ENCODE measurements around the gene TNFRSF12A.

The TNFRSF12A gene, protein sequence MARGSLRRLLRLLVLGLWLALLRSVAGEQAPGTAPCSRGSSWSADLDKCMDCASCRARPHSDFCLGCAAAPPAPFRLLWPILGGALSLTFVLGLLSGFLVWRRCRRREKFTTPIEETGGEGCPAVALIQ

GRCh38 chr16:3020247-3020603 lies at the start of gene TNFRSF12A:
TNFRSF12A (plus strand) TSS chr16:3020368; CDS start chr16:3020398, 30 bp downstream.
- DNase-seq: peak; percentile 48

DNA sequence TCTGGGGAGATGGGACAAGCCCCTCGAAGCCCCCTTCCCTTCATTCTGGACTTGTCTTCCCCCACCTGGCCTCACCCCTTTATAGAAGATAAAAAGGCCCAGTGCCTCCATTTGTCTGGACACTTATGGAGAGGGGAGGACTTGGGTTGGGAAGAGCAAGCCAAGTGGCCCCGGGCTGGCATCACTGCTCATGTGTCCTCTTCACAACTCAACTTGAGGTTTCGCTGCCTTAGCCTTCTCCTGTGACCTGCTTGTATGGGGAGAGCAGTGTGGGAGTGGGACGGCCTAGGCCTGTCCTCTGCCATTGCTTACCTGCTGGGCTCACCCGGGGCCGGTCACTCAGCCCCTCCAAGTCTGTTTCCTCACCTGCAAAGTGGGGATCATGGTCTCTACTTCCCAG lies 49.6 kb upstream of the TNFRSF12A start:
- DNase-seq: no peak

- DNase-seq: no peak
Measured at GRCh38 chr16:2971134-2971984, 48.8 kb upstream of the TNFRSF12A start.

DNA sequence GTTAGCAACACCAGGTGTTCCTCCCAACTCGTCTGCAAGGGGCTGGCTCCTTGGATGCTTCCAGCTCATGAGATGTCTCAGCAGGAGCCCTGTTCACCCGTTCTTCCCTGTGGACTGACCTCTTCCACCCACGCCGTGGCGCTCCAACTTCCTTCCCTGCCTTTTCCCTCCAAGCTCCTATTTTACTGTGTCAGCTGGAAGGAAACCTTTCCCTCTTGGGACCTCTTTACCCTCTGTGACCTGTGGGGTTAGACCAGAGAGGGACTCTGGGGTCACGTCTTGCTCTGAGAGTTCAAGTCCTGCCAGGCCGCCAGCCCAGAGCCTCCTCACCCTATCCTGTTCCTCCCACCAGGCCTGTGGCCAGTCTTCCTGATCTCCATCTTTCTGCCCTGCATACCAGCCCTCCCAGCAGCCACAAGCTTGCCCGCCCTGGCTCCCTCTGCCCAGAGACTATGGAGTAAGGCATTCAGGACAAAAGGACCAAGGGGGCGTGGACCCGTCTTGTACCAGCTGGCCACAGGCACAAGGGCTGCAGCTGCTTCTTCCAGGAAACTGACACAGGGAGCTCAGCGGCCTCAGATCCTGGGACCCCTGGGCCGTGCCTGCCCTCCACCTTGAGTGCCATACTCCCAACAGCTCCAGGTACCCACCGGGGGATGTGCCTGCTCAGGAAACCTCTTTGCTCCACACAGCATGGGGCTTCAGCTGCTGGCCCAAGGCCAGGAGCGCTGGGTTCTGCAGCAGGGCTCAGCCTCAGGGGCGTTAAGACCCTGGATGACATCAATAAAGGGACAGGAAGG lies 48.0 kb upstream of the TNFRSF12A start:
- DNase-seq: no peak

DNA sequence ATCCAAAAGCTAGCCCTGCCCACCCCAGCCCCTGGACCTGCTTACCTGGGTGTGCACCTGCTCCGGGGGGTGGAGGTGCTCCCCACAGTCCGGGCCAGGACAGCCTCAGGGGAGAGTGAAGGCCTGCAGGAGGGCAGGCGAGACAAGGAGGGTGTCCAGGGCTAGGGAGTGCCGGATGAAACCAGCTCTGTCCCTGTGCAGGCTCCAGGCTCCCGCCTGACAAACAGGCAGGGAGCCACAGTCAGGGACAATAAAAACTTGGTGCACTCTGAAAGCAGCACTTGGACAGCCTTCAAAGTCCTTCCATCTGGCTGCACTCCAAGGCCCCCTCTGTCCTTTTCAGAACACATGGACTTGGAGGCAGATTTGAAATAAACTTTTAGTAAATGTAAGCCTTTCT lies 47.1 kb upstream of the TNFRSF12A start:
- peak; percentile 22 for DNase-seq

- no peak for DNase-seq
Measured at GRCh38 chr16:2973605-2974318, 46.4 kb upstream of the TNFRSF12A start.

DNA sequence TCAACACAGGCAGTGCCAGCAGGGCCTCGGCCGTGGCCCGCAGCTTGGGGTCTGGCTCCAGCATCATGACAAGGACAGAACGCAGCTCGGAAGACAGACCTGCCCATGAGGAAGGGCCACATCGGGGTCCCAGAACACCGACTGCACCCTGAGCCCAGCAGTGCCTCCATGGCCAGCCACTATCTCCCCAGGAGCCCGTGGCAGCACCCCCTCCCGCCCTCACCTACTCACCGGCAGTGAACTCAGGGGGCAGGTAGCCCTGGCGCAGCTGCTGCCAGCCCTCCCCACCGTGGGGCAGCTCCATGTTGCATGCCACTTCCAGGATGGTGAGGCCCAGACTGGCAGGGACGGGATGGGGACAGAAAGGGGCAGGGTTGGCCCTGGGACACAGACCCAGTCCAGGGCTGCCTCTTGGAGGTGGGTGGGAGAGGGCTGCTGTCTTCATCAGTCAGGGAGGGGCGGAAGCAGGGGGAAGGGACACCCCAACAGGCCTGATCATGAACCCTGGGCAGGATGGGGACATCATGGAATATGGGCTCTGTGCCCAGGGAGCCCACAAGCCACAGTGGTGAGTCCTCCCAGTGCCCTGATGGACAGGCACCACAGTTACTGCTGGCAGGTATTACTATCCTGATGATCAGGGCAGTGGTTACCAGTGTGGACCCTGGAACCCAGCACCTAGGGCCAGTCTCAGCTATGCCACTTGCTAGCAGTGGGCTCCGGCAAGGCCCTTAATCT lies 45.7 kb upstream of the TNFRSF12A start:
- no peak for DNase-seq

- no peak for DNase-seq
Measured at GRCh38 chr16:2975161-2975795, 44.9 kb upstream of the TNFRSF12A start.

DNA sequence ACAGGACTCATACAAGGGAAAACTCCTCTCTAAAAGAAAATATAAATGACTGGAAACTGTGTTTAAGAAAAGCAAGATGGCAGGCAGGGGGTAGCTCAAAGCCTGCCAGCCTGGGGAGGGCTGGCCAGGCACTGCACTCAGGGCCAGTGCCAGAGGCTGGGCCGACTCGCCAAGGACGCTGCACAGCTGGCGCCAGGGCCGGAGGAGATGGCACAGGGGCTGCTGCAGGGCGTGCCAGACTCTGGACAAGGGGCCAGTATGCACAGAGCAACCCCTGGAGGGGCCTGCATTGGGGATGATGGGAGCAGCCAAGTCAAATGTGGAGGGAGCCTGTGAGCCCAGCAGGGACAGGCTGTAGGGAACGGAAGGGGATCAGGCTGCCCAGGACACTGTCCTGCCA lies 44.0 kb upstream of the TNFRSF12A start:
- DNase-seq: no peak

DNA sequence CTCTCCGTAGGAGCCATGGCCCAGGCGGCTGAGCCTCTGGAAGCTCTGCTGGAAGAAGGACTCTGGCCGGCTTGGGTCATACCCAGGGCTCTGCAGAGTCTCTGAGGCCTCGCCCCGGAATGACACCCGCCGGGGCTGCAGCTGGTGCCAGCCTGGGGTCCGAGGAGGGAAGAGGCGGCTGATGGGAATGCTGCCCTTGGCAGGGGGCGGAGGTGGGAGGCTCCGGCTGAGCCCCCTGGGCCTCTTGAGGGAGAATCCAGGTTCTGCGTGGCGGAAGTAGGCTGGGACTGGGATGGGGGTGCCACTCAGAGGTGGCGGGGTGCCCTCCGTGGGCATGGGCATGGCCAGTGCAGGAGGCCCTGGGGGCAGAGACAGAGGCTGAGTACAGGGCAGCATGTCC lies 43.5 kb upstream of the TNFRSF12A start:
- no peak for DNase-seq

GRCh38 chr16:2977440-2977839 lies 42.7 kb upstream of the TNFRSF12A start:
- DNase-seq: peak; percentile 32

DNA sequence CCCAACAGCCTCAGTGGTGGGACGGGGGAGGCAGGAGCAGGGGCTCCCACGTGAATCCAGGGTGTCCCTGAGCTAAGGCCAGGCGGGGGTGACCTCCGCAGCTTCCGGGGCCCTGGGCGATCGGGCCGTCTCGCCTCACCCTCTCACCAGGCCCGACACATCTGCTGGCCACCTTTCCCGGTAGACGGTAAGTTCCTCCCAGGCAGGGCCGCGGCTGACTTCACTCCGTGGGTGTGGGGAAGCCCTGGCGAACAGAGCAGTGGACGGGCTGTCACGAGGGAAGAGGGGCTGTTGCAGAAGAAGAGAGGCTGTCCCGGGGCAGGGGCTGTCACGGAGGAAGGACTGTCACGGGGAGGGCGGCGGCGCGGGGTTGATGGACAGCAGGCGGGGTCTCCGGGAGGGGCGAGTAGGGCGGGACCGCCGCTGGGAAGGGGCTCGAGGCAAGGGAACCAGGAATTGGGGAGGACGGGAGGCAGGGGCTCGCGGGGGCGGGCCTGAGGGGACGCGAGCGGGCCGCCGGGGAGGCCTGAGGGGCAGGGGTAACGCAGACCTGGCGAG lies 40.4 kb upstream of the TNFRSF12A start:
- no peak for DNase-seq

- DNase-seq: peak; percentile 51
Measured at GRCh38 chr16:2980227-2981176, 39.7 kb upstream of the TNFRSF12A start, which contains the start of gene PKMYT1. PKMYT1 (minus strand) TSS chr16:2980446; CDS start chr16:2979657, 789 bp downstream.

GRCh38 chr16:2981177-2981898 lies 38.8 kb upstream of the TNFRSF12A start:
- DNase-seq: no peak

GRCh38 chr16:2981899-2982250 lies 38.3 kb upstream of the TNFRSF12A start:
- DNase-seq: no peak

GRCh38 chr16:2982402-2982801 lies 37.8 kb upstream of the TNFRSF12A start:
- DNase-seq: no peak

GRCh38 chr16:2983706-2984136 lies 36.4 kb upstream of the TNFRSF12A start:
- peak; percentile 26 for DNase-seq

DNA sequence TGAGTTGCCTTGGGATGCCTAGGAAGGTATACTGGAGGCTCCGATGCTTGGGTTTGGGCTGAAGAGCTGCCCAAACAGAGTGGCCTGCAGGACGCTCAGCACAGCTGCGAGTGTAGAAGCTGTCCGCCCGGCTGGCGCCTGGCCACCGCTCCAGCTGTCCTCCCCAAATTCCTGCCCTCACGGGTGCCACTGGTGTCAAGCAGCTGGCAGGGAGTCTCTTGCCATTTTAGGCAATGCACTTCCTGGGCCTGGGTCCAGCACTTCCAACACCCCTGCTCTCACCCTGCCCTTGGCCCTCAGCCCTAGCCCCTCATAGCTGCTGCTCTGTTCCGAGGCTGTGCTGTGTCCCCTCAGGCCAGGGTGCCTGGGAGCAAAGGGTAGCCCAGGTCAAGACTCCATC lies 34.7 kb upstream of the TNFRSF12A start:
- peak; percentile 35 for DNase-seq

- peak; percentile 86 for DNase-seq
Measured at GRCh38 chr16:2985893-2986355, 34.2 kb upstream of the TNFRSF12A start.

Data from NCI-H446 treated with DMSO at 0.1 percent for 48 hours (cell line).